ENCODE results near the gene SORL1.

Gene SORL1

DNA sequence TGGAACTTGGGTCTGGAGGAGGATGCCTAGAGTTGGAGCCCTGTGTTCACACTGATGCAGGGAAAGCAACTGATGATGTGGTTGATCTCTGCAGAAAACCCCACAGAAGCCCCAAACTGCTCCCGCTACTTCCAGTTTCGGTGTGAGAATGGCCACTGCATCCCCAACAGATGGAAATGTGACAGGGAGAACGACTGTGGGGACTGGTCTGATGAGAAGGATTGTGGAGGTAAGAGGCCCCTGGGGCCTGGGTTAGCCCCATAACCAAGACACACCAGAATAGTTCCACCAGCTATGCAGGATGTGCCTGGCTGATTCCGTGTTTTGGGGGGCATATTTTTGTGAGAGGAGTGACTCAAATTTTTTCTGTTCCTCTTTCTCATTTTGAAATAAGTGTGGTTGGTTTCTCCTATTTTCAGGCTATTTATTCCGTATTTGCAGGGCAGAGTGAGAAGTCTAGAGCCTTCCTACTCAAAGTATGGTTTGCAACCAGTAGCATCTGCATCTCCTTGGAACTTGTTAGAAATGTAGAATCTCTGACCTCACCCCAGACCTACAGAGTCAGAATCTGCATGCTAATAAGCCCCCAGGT is 137.9 kb downstream of the SORL1 start:
- no peak for DNase-seq (ENCODE audit: low spot score)

DNA sequence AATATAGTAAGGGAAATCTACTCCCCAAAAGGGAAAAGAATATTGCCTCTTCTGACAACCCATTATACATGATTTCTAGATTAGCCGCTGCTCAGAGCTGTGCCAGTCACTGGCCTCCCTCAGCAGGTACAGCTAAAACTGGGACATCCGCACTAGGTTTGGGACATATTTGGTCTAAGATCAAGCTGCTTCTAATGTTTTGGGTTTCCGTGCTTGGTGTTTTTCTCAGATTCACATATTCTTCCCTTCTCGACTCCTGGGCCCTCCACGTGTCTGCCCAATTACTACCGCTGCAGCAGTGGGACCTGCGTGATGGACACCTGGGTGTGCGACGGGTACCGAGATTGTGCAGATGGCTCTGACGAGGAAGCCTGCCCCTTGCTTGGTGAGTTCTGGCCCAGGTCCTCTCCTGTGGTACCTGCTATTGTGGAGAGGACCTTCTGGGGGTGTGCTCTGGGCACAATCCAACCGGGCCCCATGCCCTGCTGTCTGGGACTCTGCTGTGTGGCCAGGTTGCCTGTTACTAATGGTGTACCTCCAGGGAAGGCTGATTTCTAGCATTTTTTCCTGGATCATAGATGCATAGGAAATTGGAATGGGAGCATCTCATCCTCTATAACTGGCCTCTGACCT is 138.8 kb downstream of the SORL1 start:
- no peak for DNase-seq (ENCODE audit: low spot score)

DNA sequence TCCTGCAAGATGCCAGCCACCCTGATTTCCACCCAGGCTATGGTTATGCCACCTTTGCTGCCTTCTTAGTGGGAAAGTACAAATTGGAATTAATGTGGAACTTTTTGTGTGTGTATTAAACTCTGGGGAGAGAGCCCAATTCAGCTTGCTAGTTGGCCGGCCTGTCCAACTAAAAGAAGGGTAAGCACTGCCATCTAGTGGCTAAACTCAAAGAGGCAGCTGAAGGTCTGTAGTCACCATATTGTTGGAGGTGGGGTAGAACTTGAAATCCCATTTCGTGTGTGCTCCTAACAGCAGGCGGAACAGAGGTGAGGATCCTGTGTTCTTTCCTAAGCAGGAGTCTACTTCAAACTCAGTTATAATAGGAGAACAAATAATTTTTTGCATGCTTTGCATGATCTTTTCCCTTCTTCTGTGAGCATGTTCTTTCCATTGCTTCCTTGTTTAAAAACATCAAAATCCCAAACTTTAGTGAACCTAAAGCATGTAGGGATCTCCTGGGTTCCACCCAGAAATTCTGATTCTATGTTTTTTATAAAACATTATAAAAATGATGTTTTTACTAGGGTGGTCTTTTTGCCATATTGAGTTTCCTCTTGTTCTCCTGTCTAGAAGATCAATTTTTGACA is 139.4 kb downstream of the SORL1 start:
- DNase-seq (ENCODE audit: low spot score), result peak; percentile 78

DNA sequence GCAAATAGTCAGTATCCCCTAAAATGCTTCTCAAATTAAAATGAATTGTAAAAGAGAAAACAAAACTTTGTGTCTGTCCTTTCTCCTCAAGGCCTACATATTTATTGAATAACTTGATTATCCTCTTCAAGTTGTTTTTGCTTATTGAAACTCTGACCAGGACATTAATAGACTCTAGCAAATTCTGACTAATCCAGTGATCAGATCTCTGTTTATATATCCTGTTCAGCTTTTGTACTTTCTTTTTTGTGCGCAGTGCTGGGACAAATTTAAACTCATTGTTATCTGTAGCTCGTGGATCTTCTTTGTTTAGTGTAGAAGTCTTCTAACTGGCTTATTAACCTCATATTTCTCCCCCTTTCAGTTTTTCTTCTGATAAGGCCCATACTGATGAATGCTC is 140.6 kb downstream of the SORL1 start:
- no peak for DNase-seq (ENCODE audit: low spot score)

DNA sequence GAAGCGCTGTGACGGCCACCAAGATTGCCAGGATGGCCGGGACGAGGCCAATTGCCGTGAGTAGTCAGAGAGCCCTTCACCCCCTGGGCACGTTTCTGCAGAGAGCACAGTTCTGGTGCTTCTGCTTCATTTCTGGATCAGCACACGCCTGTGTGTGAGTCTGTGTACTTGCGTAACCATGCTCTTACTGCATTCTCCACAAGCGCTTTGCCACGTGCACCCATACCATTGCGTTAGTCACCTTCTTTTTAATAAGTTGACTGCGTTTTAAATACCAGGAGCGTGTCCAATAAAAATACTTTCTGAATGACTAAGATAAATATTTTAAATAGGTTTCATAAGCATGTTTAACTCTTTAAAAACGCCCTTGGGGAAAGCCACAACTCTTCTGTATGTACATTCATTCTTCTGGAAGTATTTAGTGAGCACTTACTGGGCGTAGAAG is 143.6 kb downstream of the SORL1 start:
- DNase-seq (ENCODE audit: low spot score), result no peak

DNA sequence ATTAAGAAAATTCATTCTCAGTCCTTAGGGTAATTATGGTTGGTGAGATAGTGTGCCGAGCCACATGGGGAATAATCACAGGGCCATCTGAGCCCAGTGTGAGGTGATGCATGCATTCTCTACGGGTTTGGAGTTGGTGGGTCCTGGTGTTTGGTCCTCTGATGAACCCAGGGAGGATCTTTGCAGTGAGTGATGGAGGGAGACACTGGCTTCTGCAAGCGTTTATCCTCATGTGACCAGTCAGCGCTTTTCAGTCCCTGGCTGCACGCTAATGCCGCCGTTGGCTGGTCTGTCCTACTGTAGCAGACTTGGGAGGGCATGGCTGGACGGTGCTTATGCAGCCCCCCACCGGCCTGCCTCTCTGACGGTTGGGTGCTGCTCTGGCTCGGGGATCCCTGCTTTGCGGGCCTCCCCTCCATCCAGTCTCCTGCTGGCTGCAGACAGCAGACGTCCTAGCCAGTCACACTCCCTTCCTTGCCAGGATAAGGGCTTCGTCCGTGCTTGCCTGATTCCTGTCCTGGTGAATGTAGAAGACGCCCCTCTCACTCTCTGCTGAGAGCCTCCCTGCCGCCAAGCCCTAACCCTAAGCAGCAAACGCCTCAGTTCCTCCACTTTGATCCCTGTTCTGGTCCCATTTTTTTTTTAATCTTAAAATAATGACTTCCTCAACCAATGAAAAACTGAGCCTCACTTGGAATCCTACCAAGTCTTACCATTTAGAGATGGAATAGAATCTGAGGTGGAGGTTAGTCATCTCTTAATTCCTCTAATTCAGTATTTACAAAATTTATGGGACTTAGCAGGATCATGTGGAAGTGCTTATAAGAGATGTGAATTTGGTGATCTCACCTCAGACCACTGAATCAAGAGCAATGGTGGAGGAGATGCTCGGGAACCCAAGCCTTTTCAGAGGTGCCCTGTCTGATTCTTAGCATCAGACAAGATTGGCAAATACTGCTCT is 144.4 kb downstream of the SORL1 start:
- DNase-seq (ENCODE audit: low spot score), result no peak

DNA sequence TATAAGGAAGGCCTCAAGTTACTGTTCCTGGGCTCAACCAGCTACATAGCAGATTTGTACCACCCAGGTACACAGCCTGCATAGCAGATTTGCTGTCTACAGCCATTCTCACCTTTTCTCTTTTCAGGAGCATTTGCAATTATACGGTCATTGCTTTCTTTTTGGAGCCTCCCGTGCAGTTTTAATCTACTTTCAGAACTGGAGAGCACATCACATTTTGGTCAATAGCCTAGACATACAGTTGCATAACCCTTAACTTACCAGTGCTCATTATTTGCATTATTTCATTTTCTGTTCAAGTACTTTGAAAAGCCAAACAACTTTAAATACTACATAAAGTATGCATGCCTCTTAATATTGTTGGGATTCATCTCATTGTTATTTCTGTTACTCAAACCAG is 151.2 kb downstream of the SORL1 start:
- DNase-seq (ENCODE audit: low spot score), result no peak

DNA sequence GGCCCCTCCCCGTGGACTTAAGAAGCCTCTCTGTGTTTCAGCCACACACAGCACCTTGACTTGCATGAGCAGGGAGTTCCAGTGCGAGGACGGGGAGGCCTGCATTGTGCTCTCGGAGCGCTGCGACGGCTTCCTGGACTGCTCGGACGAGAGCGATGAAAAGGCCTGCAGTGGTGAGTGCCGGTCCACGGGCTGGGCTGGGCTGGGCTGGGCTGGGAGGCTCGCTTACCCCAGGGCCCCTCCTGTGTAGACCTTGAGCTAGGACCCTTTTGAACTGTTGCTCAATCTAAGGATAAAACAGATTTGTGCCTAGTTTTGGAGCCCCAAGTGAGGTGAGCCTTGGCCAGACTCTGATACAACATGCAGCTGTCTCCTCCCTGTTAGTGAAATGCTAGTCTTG is 152.0 kb downstream of the SORL1 start:
- DNase-seq (ENCODE audit: low spot score), result no peak

DNA sequence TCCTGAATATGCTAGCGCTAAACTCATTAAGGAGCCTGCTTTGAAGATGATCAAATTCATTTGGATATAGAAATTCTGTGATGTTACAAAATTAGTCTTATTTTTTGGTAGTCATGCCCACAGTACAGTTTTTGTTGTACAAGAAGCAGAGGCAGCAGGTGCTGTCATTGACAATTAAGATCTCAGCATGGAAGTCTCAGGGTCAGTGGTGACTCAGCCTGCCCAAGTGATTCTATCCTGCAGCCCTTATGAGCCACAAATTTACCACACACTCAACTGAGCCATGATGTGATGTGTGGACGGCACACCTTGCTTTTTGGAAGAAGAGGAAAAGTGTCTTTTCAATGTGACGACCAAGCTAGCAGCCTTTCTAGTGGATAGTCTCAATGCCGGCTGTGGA is 154.2 kb downstream of the SORL1 start:
- DNase-seq (ENCODE audit: low spot score), result no peak

DNA sequence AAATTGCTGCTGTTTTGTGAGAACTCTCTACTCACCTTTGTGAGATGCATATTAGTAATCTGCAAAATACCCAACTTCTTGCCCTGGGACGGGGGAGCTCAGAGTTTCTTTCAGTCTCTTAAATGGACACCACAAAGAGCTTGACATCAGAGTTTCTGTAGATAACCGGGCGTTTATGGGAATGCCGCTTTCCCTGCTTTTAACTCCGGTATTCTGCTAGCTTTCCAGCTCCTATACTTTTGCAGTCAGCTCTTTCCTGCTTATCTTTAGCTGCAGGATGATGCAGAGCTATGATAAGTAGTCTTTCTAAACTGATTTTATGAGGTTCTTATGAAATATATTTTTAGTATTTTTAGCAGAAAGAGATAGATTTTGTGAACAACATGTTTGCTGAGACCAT is 155.2 kb downstream of the SORL1 start:
- no peak for DNase-seq (ENCODE audit: low spot score)

DNA sequence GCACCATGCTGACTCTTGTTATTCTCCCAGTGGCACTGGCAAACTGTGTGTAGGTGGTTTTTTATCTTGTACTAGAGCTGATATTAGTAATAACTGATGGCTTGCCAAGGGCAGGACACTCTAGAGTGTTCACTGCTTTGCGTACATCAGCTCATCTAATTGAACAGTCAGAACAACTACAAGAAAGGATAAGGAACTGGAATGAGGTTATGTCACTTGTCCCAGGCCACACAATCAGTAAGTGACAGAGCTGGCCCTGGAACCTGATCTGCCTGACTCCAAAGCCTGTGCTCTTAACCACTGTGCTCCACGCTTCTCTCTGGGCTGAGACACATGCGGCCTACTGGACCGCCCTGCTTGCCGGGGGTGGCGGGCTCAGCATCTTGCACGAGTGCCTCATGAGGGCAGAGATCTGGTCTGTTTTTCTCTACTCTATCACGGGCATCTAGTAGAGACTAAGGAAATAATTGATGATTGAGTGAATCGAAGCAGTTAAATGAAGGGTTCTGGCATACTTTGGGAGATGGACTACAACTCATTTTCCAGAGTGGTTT is 156.5 kb downstream of the SORL1 start:
- no peak for DNase-seq (ENCODE audit: low spot score)

DNA sequence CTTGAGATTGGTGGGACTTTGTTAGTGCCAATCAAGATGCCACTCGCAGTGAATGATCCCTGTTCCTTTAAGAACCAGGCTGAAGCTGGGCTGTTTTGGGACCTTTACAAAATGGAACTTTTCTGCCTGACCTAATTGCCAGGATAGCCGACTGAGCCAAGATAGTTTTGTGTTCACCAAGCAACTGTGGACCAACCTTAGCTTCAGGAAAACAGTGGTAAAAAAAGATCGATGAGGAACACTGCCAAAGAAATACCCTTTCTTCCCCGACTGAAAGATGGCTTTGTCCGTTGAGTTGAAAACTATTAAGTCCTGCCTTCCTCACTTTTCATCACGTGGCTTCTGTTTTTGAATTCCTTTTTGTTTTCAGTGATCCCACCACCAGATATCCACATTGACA is 158.6 kb downstream of the SORL1 start:
- no peak for DNase-seq (ENCODE audit: low spot score)

DNA sequence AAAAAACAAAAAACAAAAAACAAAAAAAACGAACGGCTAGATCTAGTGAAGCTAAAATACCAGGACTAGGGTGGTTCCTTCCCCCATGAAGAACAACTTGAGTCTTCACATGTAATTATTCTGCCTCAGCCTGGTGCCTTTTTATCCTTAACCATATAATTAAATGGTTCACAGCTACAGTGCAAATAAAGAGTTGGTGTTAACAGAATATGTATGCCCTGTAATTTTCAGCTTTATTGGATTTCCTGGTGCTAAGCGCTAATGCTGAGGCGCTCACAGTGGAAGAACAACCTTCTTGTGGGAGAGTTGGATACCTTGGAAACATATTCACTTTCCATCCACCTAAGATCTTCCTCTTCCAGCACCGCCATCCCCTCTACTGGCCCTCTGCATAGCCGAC is 159.1 kb downstream of the SORL1 start:
- no peak for DNase-seq (ENCODE audit: low spot score)

DNA sequence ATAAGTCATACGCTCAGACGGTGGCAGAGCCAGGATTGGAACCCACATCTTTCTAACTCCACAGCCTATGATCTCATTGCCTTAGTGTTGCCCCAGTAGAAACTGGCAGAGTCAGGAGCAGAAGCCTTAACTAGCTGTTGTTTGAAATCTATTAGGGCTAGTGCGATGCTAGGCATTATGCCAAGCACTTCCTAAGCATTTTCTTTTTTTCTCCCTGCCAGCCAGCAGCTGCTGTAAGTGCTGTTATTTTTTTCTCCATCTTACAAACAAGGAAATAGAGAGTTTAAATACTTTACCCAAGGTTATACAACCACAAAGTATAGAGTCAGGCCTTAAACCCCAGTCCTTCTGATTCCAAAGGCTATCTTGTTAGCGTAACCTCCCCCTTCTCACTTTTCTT is 161.6 kb downstream of the SORL1 start:
- DNase-seq (ENCODE audit: low spot score), result no peak

DNA sequence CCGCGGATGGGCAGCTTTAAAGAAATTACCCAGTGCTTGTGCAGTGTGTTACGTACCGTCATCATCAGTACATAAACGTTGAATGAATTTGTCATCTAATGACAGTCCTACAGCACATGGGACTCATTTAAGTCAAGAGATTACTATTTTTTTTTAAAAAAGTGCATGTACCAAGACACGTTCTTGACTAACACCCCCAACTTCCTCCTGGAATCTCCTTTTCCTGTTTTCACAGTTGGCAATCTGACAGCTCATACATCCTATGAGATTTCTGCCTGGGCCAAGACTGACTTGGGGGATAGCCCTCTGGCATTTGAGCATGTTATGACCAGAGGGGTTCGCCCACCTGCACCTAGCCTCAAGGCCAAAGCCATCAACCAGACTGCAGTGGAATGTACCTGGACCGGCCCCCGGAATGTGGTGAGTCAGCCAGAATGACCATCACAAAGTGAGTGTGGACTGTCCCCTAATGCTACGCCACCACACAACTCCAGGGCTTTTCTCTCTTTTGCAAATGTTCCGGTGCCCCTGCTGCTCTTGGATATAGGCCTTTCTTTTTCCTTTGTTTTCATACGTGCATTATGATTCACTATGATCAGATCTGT is 162.6 kb downstream of the SORL1 start:
- DNase-seq (ENCODE audit: low spot score), result no peak

DNA sequence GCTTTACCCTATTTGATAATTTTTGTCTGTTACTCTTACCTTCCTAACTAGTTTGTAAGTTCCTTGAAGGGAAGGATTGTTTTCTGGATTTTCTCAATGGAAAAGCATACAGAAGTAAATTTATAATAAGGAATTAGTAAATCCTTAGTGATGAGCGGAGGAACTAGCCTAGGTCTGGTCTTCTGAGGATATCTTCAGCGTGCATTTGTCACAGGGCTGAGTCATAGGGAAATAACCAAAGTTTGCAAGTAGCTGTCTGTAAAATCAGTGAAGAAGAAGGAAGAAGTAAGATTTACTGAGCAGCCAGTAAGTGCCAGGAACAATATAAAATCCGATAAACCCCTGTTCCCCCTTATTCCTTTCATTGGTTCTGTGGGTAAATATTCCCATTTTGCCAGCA is 163.4 kb downstream of the SORL1 start:
- no peak for DNase-seq (ENCODE audit: low spot score)

DNA sequence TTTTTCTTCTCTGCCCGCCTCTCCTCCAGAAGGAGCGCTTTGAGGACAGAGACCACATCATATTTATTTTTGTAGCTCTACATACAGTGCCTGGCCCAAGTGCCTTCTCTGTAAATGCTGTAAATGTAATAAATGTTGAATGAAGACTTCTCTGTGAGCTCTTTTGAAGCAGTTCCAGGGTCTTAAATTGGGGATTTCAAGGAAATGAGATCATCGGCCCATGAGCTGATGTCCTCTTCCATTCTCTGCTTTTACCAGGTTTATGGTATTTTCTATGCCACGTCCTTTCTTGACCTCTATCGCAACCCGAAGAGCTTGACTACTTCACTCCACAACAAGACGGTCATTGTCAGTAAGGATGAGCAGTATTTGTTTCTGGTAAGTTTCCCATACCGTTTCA is 166.4 kb downstream of the SORL1 start:
- DNase-seq (ENCODE audit: low spot score), result no peak

DNA sequence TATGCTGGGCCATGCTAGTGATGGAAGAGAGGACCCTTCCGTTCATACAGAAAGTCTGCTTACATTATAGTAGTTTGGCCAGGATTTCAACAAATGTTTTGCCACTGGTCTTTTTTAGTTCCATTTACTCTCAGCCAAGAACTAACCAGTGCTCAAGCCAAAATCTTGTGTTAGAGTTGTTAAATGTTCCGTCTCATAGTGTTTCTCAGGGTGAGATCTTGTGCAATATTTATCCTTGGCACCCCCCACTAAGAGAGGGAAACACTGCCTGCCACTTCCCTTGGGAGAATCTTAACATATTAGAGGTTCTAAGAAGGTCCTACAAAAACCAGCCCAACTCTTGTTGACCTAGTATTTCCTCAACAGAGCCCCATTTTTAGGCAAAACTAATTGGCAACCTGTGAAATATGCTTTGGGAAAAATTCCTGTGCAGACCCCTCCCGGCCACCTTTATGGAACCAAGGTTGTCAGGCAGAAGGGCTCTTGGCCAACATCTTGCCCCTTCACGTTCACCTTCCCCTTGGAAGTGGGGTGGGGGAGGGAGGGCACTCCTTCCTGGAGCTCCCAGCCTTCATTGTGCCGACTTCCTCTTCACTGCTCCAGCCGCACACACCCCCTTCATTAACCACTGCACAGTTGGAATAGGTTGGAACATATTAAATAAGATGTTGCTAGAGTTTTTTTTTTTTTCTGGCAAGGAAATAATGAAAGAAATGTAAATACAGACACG is 173.8 kb downstream of the SORL1 start:
- no peak for DNase-seq (ENCODE audit: low spot score)

DNA sequence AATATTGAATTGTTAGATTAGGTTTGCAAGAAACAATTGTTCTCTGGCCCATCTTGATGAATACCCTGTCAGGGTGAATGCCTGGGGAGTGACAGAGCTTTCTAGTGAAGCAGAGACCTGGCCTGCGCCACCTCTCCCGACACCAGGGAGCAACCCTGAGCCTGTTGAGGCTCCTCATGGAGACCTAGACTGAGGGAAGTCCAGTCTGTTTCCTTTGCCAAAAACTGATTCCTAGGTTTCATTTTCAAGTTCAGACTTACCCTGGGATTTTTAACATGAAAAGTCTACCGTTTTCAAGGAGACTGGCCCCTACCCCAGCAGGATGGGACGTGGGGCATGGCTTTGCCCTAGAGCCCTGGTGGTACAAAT is 174.4 kb downstream of the SORL1 start:
- no peak for DNase-seq (ENCODE audit: low spot score)

DNA sequence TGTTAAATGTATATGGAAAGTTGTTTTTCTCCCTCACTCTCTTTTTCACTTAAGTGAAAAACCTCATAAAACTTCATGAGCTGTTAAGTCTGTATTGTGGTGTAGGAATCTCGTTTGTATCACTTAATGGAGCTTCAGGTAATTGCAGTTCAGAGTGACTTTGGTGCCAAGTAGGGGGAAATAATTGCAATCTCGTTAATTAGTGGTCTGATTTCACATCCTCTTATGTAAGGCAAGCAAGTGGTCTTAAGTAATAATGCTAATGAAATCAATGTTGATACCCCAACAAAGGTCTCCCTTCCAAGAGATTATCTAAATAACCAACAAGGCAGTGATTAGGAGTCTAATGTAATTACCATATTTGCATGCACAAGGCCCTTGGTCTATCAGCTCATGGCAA is 174.9 kb downstream of the SORL1 start:
- DNase-seq (ENCODE audit: low spot score), result no peak

DNA sequence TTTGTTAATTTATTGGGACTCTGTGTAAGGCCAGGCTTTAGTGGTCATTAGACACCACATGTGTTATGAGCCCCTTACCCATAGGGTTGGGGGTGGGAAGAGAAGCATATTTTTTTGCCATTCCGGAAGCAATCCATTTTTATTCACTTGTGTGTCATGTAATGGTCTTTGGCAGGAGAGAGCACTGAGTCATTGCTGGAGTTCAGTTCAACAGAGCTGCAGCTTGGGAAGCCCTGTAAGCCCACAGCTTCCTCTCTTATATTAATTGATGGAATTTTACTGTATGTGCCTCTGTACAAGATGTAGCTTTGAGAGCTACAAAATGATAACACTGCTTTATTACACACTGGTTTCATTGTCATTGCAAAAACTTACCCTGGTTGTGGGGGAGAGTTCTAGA is 177.9 kb downstream of the SORL1 start:
- no peak for DNase-seq (ENCODE audit: low spot score)

Data from D341Med (cell line).